HCEC 1CT (cell line): ENCODE results near the gene ABCC3.
A peak's percentile ranks its signal among the peaks of the same experiment; 100 is the strongest.

Experiments
- DNase-seq: peaks from one replicate; pipeline ENCODE4 v3.0.0-alpha.2; 2017

The ABCC3 gene

GRCh38 chr17:50634224-50634914, at the start of gene ABCC3:
TSS of gene ABCC3 (plus strand) at chr17:50634881. CDS start at chr17:50634937, 56 bp downstream.
- DNase-seq: peak; percentile 22

- no peak for DNase-seq
These were observed 49.3 kb upstream of the ABCC3 start for GRCh38 chr17:50585346-50585745.

DNA sequence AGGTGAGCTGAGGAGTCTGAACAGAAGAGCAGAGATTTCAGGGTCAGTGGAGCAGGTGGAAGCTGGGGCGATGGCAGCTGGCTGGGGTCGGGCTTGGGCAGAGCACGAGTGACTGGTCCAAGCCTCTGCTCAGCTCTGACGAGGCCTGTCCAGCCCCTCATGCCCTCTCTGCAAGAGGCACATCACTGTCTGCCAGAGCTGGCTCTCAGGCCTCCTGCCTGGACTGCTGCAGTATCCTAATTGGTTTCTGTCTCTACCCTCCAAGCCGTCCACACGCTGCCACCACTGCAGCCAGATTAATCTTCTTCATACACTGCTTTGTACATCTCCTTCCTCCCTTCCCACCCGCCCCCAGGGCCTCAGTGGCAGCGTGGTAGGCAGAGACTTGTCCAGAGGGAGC, 48.8 kb upstream of the ABCC3 start:
- no peak for DNase-seq

DNA sequence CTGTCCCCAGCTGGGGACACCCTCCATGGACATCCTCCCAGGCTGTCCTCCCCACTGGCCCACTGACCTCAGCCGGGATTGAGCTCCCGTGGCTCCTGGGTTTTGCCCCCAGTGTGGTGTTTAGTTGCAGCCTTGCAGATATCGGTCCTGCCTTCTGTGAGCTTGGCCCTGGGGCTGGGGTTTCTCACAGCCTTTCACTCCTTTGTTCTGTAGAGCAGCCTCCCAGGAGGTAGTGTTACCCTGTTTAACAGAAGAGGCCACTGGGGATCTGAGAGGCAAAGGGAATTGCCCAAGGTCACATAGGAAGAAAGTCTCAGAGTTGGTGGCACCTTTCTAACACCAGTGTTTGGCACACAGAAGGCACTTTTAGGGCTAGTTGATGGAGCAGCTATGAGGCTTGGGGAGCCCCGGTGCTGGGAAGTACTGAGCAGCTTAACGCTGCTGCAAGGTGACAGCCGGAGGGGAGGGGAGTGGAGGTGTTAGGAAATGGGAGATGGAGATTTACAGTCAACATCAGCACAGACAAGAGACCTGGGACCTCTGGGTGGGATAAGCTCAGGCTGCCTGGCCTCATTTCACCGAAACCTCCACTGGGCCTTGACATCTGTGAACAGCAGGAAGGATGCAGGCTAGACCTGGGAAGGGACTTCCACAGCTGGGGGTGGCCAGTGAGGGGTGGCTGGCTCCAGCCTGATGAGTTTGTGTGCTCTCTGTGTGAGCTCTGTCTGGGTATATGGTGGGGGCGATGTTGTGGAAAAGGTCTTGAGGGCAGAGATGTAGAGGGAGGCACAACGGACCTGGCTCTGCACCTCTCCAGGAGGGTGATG, 48.0 kb upstream of the ABCC3 start:
- DNase-seq: no peak

GRCh38 chr17:50587571-50587970, 47.1 kb upstream of the ABCC3 start:
- no peak for DNase-seq

GRCh38 chr17:50588391-50589049, 46.2 kb upstream of the ABCC3 start:
- no peak for DNase-seq

DNA sequence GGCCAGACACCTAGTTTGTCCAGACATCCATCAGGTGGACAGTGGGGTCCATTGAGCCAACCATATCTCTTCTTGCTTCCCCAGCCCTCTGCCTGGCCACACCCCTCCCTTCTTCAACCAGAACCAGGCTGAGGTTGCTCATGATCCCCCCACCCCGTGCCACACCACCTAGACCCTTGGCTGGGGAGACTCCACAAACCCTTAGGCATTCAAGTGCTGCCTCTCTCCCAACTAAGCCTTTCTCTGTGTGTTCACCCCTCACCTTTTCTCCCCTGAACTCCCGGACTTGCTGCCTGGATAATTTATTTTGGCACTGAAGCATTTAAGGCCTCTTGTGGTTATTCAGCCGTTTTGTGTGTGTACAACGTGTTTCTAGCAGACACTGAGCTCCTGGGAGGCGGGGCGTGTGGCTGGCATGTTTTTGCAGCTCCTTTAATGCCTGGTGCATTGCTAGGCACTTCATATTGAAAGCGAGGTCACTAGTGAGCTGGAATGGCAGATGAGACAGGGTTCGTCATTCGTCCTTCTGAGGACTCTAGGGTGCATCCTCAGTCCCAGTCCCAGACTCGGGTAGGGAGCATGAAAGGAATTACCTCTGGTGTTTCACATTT, 45.5 kb upstream of the ABCC3 start:
- no peak for DNase-seq

GRCh38 chr17:50590946-50591737, 43.5 kb upstream of the ABCC3 start:
- no peak for DNase-seq

DNA sequence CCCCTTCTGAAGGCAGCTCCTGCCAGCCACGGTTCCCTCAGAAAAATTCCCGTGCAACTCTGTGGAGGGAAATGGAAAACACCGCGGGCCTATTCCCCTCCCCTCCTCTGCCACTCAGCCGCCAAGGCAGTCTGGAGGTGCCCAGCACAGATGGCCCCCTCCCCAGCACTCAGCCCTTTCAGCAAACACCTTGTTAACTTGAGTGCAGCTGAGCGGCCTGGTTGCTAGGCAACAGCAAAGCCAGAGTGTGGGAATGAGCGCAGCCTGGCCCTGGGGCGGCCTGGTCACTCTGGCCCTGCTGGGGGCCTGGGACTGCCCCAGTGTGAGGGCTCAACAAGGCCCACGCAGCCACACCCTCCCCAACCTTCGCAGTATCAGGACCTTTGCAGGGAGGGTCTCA, 41.4 kb upstream of the ABCC3 start:
- DNase-seq: no peak

DNA sequence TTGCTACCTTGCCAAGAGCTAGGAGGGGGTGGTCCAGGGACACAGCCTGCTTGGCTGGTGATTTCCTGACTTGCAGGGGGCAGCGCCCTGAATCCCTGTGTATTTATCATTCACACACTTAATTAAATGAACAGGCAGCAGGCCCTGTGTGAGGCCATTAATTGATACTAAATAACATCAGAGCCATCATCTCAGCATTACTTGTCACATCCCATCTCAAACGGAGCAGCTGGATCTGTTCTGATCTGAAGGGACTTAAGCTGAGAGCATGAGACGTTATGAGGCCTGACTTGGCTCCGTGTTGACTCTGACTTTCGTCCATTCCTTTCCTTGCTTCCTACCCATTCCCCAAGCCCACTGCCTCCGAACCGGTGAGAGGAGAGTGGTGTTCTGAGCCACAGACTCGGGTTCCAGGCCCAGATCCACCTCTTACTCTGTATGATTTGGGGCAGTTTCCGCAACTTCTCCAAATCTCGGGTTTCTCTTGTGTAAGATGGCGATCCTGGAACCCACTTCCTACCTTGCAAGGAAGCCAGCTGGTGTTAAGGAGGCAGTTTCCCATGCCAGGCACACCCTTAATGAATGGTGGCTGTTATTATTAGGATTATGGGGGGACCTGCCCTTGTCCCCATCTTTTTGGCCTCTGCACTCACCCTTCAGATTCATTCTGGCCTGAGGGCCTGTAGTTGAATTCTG, 40.4 kb upstream of the ABCC3 start:
- no peak for DNase-seq

DNA sequence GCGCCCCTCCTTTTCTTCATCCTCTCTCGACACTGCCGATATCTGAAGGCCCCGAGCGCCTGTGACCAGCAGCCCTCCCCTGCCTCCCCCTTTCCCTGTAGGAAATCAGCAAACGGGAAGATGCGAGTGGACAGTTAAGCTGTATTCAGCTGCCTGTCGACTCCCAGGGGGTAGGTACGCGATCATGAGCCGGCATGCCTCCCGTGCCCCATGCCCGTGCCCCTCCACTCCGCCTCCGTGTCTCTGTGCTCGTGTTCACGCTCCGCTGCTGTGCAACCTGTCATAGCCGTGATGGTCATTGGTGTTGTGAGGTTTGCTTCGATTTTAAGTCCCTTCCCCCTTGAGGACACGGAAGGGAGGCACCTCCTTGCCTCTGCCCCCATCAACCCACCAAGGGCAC, 39.8 kb upstream of the ABCC3 start:
- no peak for DNase-seq

- no peak for DNase-seq
These were observed 38.3 kb upstream of the ABCC3 start for GRCh38 chr17:50596191-50597037.

DNA sequence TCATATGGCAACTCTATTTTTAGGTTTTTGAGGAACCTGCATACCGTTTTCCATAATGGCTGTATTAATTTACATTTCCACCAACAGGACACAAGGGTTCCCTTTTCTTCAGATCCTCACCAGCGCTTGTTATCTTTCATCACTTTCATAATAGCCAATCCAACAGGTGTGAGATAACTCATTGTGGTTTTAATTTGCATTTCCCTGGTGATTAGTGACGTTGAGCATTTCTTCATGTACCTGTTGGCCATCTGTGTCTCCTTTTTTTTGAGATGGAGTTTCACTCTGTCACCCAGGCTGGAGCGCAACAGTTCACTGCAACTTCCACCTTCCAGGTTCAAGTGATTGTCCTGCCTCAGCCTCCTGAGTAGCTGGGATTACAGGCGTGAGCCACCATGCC, 36.2 kb upstream of the ABCC3 start:
- DNase-seq: no peak

GRCh38 chr17:50599606-50600005, 35.1 kb upstream of the ABCC3 start:
- DNase-seq: no peak

DNA sequence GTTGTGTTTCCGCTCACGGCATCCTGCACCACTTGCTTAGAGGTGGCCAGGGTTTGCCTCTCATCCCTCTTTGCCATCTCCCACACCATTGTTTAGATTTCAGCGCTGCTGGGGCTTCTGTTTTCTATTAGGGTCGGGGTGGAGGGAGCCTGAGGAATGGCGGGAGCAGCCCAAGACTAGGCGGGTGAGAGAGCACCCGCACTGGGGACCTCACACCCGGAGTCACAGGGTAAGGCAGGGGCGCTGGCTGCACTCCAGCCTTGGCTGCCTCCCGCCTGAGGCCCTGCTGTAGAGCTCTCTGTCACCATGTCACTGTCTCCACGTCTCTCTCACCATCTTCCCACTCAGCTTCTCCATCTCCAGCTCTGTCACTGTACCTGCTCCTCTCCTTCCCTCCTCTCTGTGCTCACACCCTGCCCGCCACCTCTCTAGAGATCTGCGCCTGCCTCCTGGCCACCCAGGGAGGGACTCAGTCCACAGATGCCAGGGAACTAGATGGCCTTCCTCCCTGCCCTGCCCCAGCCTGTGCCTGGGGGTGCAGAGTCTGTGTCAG, 32.8 kb upstream of the ABCC3 start:
- no peak for DNase-seq

DNA sequence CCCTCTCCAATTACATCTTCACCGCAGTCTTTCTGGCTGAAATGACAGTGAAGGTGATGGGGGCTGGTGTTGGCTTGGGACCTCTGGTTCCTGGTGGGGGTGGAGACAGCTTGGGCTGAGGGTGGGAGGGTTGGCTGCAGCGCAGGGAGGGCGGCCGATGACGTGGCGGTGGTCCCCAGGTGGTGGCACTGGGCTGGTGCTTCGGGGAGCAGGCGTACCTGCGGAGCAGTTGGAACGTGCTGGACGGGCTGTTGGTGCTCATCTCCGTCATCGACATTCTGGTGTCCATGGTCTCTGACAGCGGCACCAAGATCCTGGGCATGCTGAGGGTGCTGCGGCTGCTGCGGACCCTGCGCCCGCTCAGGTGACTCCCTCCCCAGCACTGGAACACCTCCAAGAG, 31.8 kb upstream of the ABCC3 start:
- DNase-seq: no peak

DNA sequence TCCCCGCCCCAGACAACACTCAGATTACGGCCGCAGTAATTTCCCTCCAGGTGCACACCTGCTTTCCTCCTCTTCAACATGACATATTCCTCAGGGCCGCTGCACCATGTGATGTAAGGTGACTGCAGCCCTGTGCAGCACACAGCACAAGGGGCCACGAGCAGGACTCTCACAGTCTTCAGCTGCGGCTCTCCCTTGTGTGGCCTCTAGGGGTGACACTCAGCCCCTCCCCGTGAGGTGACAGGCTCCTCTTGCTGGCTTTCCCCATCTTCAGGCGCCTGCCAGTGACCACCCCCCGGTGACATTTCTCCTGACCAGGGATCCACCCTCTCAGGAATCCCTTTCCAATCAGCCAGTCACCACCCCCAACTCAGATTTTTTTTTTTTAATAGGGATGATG, 31.3 kb upstream of the ABCC3 start:
- DNase-seq: no peak

DNA sequence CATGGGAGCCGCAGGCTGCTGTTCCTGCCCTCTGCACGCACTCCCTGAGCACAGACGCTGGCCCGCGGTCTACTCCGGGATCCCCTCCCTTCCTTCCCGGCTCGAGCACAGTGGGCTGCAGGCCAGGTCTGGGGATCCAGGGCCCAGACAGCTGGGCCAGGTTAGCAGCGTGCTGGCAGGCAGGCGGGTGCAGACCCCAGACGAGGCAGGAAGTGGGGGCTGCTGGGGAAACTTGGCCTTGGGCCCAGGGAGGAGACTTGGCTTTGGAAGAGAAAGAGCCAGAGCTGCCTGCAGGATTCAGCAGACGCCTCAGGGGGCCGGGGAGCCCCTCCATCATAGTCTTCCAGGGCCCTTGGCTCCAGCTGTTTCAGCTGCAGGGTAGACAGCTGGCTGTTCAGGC, 30.2 kb upstream of the ABCC3 start:
- no peak for DNase-seq

GRCh38 chr17:50605429-50605828, 29.3 kb upstream of the ABCC3 start:
- no peak for DNase-seq

- DNase-seq: no peak
These were observed 27.0 kb upstream of the ABCC3 start for GRCh38 chr17:50607522-50608175.
